Neural progenitor cell (in vitro differentiated cells): Measurements from ENCODE around the gene SHISAL2B. TPM values are rescaled to one million over a fixed set of nuclear protein-coding genes. Genes with fewer than 3 reads are reported as not detected.

ENCODE experiments used
- DNase-seq: peaks from one replicate; pipeline ENCODE4 v3.0.0-alpha.2; 2016; ENCODE audit warnings: low spot score
- H2AFZ ChIP-seq: fragments of 200-600 bp; sonication (generic); replicated peaks from 2 replicates; pipeline ENCODE4 v1.6.1; 2016; ENCODE audit warnings: antibody characterized with exemption
- H3F3A ChIP-seq: fragments of 200-600 bp; sonication (generic); 2 replicates; pipeline ENCODE4 v1.6.1; 2016; ENCODE audit warnings: antibody characterized with exemption, low read depth
- H3K27ac ChIP-seq: fragments of 200-600 bp; sonication (generic); 2 replicates; pipeline ENCODE4 v1.5.1; 2016; ENCODE audit warnings: mild to moderate bottlenecking
- H3K27me3 ChIP-seq: fragments of 200-600 bp; sonication (generic); 2 replicates; pipeline ENCODE4 v1.6.1; 2016; ENCODE audit warnings: mild to moderate bottlenecking, moderate library complexity
- H3K36me3 ChIP-seq: fragments of 200-600 bp; sonication (generic); 2 replicates; pipeline ENCODE4 v1.5.1; 2016
- H3K4me1 ChIP-seq: fragments of 200-600 bp; sonication (generic); 2 replicates; pipeline ENCODE4 v1.6.1; 2016; ENCODE audit warnings: mixed run types
- H3K4me2 ChIP-seq: fragments of 200-600 bp; sonication (generic); 2 replicates; pipeline ENCODE4 v1.6.1; 2016
- H3K4me3 ChIP-seq: fragments of 200-600 bp; sonication (generic); 2 replicates; pipeline ENCODE4 v1.5.1; 2016
- H3K79me2 ChIP-seq: fragments of 200-600 bp; sonication (generic); 2 replicates; pipeline ENCODE4 v1.6.1; 2016; ENCODE audit warnings: low read depth
- H3K9ac ChIP-seq: fragments of 200-600 bp; sonication (generic); 2 replicates; pipeline ENCODE4 v1.6.1; 2016
- H3K9me3 ChIP-seq: fragments of 200-600 bp; sonication (generic); 2 replicates; pipeline ENCODE4 v1.5.1; 2016; ENCODE audit warnings: low read depth
- H4K20me1 ChIP-seq: fragments of 200-600 bp; sonication (generic); 2 replicates; pipeline ENCODE4 v1.6.1; 2016; ENCODE audit warnings: low read depth
- H3K27ac Mint-ChIP-seq: 3 replicates; pipeline ENCODE4 v1.8.0; 2021; ENCODE audit warnings: mixed read lengths
- H3K27me3 Mint-ChIP-seq: 2 replicates; pipeline ENCODE4 v1.8.0; 2022; ENCODE audit warnings: low read depth, mild to moderate bottlenecking, inconsistent platforms, moderate library complexity, mixed read lengths; ENCODE audit not compliant: insufficient read depth
- H3K36me3 Mint-ChIP-seq: 3 replicates; pipeline ENCODE4 v1.8.0; 2021; ENCODE audit warnings: mixed read lengths
- H3K4me1 Mint-ChIP-seq: 3 replicates; pipeline ENCODE4 v1.8.0; 2021; ENCODE audit warnings: mixed read lengths
- H3K4me3 Mint-ChIP-seq: 3 replicates; pipeline ENCODE4 v1.8.0; 2021; ENCODE audit warnings: mild to moderate bottlenecking, moderate library complexity, mixed read lengths
- H3K9me3 Mint-ChIP-seq: 3 replicates; pipeline ENCODE4 v1.8.0; 2020; ENCODE audit warnings: mixed read lengths
- EZH2 ChIP-seq: fragments of 200-600 bp; sonication (generic); IDR thresholded peaks from 2 replicates; pipeline ENCODE4 v1.6.1; 2017; ENCODE audit warnings: antibody characterized with exemption, mild to moderate bottlenecking, moderate library complexity
- EZH2phosphoT487 ChIP-seq: fragments of 200-600 bp; sonication (generic); IDR thresholded peaks from 2 replicates; pipeline ENCODE4 v1.6.1; 2017; ENCODE audit warnings: antibody characterized with exemption
- total RNA-seq: library from RNA; depleted of rRNA; stranded (reverse); fragments of >200 nt; gene quantifications from 2 replicates; pipeline ENCODE4 v1.2.3, GENCODE V29; 2015; ENCODE audit warnings: low replicate concordance
- TF ChIP-seq, protein P1 (sequence below): fragments of 200-600 bp; sonication (generic); IDR thresholded peaks from 2 replicates; pipeline ENCODE4 v1.5.1; 2017; ENCODE audit warnings: antibody characterized with exemption, mild to moderate bottlenecking

Gene SHISAL2B
- 10.4 and 17.8 TPM in 2 replicates for total RNA-seq

DNA sequence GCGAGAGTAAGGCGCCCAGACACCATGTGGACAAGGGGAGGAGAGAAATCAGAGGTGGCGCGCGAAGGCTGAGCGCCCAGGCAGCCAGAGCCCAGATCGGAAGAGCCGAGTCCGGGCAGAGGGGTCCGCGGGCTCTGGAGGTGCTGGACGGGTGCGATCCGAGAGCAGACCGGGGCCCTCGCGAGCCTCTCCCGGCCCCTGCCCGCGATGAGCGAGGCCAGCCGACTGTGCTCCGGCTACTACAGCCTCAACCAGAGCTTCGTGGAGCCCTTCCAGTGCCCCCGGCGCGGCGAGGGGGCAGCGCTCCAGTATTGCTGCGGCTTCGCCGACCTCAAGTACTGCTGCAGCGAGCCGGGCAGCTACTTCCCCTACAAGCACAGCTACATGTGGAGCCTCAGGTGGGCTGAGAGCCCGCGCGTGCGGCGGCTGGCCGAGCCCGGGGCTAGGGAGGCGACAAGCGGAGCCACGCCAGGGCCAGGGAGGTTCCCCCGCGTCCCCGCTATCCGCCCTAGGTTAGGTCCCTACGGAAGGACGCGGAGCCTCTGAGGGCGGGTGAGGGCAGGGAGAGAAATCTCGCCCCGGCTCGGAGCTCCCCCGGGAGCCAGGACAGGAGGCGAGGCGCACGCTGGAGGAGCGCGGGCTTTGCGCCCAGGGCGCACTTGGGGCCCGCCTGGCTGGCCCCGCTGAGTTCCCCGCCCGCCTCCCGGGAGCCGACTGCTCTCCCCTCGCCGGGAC is at the start of gene SHISAL2B:
TSS of gene SHISAL2B (plus strand) at position 87 of the 735 bp plus-strand sequence. CDS start at position 208, 121 bp downstream.
- peak within 1 kb of the TSS; percentile 97 for H3K4me2 ChIP-seq
- Mint-ChIP-seq H3K27ac (no peak within 1 kb of the TSS), H3K4me1 (peaks cover 15% of the 10 kb centered on the region), H3K4me3 (peak within 1 kb of the TSS; percentile 88), H3K9me3 (peaks cover 4% of the 10 kb centered on the region), H3K36me3 (no peaks in the 10 kb centered on the region), H3K27me3 (peaks cover 14% of the 10 kb centered on the region)
- peak within 1 kb of the TSS; percentile 68 for H3K4me3 ChIP-seq
- peak within 1 kb of the TSS; percentile 95 for H2AFZ ChIP-seq
- H3K9ac ChIP-seq, result peak within 1 kb of the TSS; percentile 21
- TF ChIP-seq, protein P1, sequence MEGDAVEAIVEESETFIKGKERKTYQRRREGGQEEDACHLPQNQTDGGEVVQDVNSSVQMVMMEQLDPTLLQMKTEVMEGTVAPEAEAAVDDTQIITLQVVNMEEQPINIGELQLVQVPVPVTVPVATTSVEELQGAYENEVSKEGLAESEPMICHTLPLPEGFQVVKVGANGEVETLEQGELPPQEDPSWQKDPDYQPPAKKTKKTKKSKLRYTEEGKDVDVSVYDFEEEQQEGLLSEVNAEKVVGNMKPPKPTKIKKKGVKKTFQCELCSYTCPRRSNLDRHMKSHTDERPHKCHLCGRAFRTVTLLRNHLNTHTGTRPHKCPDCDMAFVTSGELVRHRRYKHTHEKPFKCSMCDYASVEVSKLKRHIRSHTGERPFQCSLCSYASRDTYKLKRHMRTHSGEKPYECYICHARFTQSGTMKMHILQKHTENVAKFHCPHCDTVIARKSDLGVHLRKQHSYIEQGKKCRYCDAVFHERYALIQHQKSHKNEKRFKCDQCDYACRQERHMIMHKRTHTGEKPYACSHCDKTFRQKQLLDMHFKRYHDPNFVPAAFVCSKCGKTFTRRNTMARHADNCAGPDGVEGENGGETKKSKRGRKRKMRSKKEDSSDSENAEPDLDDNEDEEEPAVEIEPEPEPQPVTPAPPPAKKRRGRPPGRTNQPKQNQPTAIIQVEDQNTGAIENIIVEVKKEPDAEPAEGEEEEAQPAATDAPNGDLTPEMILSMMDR, result no peak
- TF ChIP-seq EZH2, result peak; percentile 53
- no peak for TF ChIP-seq EZH2phosphoT487
- peaks cover 23% of the 10 kb centered on the region for H3F3A ChIP-seq
- H3K36me3 ChIP-seq, result peaks cover under 1% of the 10 kb centered on the region
- no peak within 1 kb of the TSS for H3K27ac ChIP-seq
- H4K20me1 ChIP-seq, result no peaks in the 10 kb centered on the region
- DNase-seq, result peak; percentile 78
- no peaks in the 10 kb centered on the region for H3K79me2 ChIP-seq
- H3K4me1 ChIP-seq, result peaks cover 28% of the 10 kb centered on the region
- H3K9me3 ChIP-seq, result peaks cover under 1% of the 10 kb centered on the region
- peaks cover 31% of the 10 kb centered on the region for H3K27me3 ChIP-seq

DNA sequence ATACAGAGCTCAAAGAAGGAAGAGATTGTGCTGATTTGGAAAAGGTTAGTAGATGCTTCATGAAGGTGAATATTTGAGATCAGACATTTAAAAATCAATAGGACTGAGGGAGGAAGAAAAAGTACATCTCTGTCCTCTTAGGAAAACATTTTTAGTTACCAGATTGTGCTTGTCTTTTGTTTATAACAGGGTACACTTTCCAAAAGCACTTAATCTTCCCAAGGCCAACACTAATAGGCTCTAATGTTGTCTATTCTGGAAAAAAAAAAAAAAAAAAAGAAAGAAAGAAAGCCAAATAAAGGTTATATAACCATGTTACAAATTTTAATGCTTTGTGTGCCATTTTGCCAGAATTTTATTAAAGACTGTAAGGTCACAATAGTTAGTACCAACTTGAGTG is 45.5 kb upstream of the SHISAL2B start:
- Histone ChIP-seq H3K4me3 (no peak overlapping the region), H3K27me3 (no peaks in the 10 kb centered on the region), H3K27ac (no peak overlapping the region), H3K9ac (no peak overlapping the region), H3K4me2 (no peak overlapping the region), H3F3A (no peaks in the 10 kb centered on the region), H3K4me1 (no peaks in the 10 kb centered on the region), H3K36me3 (no peaks in the 10 kb centered on the region), H2AFZ (no peak overlapping the region), H3K9me3 (no peaks in the 10 kb centered on the region), H3K79me2 (no peaks in the 10 kb centered on the region), H4K20me1 (no peaks in the 10 kb centered on the region)
- H3K27me3 Mint-ChIP-seq, result no peaks in the 10 kb centered on the region
- no peaks in the 10 kb centered on the region for H3K36me3 Mint-ChIP-seq
- no peaks in the 10 kb centered on the region for H3K4me1 Mint-ChIP-seq
- no peak overlapping the region for H3K4me3 Mint-ChIP-seq
- TF ChIP-seq EZH2 (no peak), EZH2phosphoT487 (no peak)
- TF ChIP-seq, protein P1, result no peak
- no peaks in the 10 kb centered on the region for H3K9me3 Mint-ChIP-seq
- DNase-seq, result no peak
- no peak overlapping the region for H3K27ac Mint-ChIP-seq

DNA sequence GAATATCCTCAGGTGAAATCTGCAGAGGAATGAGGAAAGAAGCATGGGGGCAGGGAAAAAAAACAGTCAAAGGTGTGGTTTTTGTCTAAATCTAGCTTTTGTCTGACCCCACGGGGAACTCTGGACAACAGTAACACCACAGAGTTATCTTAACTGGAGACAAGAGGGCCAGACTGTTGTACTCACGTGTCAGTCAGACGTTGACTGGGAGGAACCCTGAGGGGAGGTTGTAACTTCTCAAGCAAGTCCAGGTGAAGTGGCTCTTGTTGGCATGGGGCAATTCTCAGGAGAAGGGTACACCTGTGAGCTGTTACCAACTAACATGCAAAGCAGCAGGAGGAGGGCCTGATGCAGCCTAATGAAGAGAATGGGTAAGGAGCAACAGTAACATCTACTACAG is 44.1 kb upstream of the SHISAL2B start:
- TF ChIP-seq, protein P1, result no peak
- TF ChIP-seq EZH2 (no peak), EZH2phosphoT487 (no peak)
- no peaks in the 10 kb centered on the region for H3K36me3 ChIP-seq
- no peak overlapping the region for H3K4me3 ChIP-seq
- Mint-ChIP-seq H3K27ac (no peak overlapping the region), H3K4me1 (no peaks in the 10 kb centered on the region), H3K36me3 (no peaks in the 10 kb centered on the region), H3K27me3 (no peaks in the 10 kb centered on the region), H3K9me3 (no peaks in the 10 kb centered on the region), H3K4me3 (no peak overlapping the region)
- H4K20me1 ChIP-seq, result no peaks in the 10 kb centered on the region
- H2AFZ ChIP-seq, result peak overlapping the region; percentile 63
- no peaks in the 10 kb centered on the region for H3K79me2 ChIP-seq
- no peak for DNase-seq
- H3F3A ChIP-seq, result no peaks in the 10 kb centered on the region
- no peaks in the 10 kb centered on the region for H3K4me1 ChIP-seq
- H3K27ac ChIP-seq, result no peak overlapping the region
- no peak overlapping the region for H3K4me2 ChIP-seq
- H3K9me3 ChIP-seq, result no peaks in the 10 kb centered on the region
- H3K27me3 ChIP-seq, result no peaks in the 10 kb centered on the region
- H3K9ac ChIP-seq, result no peak overlapping the region
